ENCODE data around the gene USP38.

The USP38 gene

DNA sequence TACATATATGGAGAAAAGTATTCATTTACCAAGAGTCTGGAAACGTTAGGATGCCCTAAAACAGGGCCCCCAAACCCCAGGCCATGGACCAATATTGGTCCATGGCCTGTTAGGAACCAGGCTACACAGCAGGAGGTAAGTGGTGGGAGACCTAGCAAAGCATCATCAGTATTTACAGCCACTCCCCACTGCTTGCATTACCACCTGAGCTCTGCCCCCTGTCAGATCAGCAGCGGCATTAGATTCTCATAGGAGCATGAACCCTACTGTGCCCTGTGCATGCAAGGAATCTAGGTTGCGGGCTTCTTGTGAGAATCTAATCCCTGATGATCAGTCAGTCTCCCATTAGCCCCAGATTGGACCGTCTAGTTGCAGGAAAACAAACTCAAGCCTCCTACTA, 62.3 kb downstream of the USP38 start:
- H3K27ac ChIP-seq (ENCODE audit: low read depth, low read length), result no peak overlapping the region
- no peaks in the 10 kb centered on the region for H3K27me3 ChIP-seq (ENCODE audit: insufficient read depth, low read length)
- H3K36me3 ChIP-seq (ENCODE audit: insufficient read depth, low read length), result no peaks in the 10 kb centered on the region
- H3K9me3 ChIP-seq (ENCODE audit: insufficient read depth, low read depth, low read length), result peaks cover 4% of the 10 kb centered on the region; the same call in 1 of the 2 replicates
- H3K4me3 ChIP-seq (ENCODE audit: low read length), result no peak overlapping the region
- peaks cover 14% of the 10 kb centered on the region; the same call in 1 of the 2 replicates for H3K4me1 ChIP-seq (ENCODE audit: insufficient read depth, low read length)
- no peak overlapping the region for H3K9ac ChIP-seq (ENCODE audit: low read depth, low read length)
- WGBS, result 90% methylated on average over 4 of the region's 4 CpGs

DNA sequence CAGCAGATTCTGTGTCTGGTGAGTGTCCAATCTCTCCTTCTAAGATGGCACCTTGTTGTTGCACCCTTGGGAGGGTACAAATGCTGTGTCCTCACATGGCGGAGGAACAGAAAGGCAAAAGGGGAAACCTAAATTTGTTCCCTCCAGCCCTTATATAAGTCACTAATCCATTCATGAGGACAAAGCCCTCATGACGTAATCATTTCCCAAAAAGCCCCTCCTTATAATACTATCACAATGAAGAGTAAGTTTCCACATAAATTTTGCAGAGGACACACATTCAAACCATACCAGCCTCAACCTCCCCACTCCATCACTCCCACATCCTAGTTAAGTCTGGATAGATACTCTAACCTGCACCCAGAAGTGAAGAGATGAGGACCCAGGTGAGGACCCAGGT, 63.1 kb downstream of the USP38 start:
- 96% methylated on average over 2 of the region's 2 CpGs for WGBS
- Histone ChIP-seq H3K4me1 (ENCODE audit: insufficient read depth, low read length) (peaks cover 14% of the 10 kb centered on the region; the same call in 1 of the 2 replicates), H3K27me3 (ENCODE audit: insufficient read depth, low read length) (no peaks in the 10 kb centered on the region), H3K27ac (ENCODE audit: low read depth, low read length) (no peak overlapping the region), H3K9me3 (ENCODE audit: insufficient read depth, low read depth, low read length) (no peaks in the 10 kb centered on the region), H3K9ac (ENCODE audit: low read depth, low read length) (no peak overlapping the region), H3K36me3 (ENCODE audit: insufficient read depth, low read length) (no peaks in the 10 kb centered on the region), H3K4me3 (ENCODE audit: low read length) (no peak overlapping the region)

DNA sequence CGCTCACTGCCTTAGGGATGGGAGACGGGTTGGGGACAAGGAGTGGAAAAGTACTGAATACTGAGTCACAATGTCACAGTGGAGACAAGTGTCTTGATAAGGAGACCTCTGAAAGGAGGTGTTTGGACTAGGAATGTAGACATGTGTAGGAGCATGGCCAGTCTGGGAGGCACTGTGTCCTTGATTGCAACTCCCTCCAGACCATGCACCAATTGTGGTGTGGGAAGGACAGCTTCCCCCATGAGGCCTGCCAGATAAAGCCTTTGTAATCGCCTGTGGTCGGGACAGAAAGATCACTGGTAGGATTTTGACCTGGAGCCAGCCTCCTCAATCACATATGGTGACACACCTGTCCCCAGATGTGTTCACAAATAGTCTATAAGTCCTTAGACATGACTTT, 64.1 kb downstream of the USP38 start:
- peaks cover 14% of the 10 kb centered on the region; the same call in 1 of the 2 replicates for H3K4me1 ChIP-seq (ENCODE audit: insufficient read depth, low read length)
- H3K9me3 ChIP-seq (ENCODE audit: insufficient read depth, low read depth, low read length), result no peaks in the 10 kb centered on the region
- no peaks in the 10 kb centered on the region for H3K36me3 ChIP-seq (ENCODE audit: insufficient read depth, low read length)
- 94% methylated on average over 4 of the region's 4 CpGs for whole genome bisulfite sequencing
- no peaks in the 10 kb centered on the region for H3K27me3 ChIP-seq (ENCODE audit: insufficient read depth, low read length)
- no peak overlapping the region for H3K4me3 ChIP-seq (ENCODE audit: low read length)
- H3K9ac ChIP-seq (ENCODE audit: low read depth, low read length), result no peak overlapping the region
- H3K27ac ChIP-seq (ENCODE audit: low read depth, low read length), result no peak overlapping the region

DNA sequence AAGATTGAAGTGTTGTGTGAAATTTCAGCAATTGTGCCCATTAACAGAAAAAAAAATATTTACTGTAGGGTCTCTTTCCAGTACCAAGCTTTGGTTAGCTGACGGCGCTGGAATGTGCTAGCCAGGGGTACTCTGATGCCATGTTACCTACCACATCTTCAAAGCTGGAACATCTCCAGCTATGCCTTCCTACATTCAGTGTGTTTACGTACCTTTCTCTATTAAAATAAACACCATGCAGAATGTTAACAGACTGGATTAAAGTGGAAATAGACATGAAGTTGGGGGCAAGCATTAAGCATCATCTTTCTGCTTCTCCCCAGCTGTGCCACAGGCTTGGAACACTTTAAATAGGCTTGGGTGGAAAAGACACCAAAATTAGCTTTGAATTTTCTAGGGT, 65.9 kb downstream of the USP38 start:
- Histone ChIP-seq H3K9me3 (ENCODE audit: insufficient read depth, low read depth, low read length) (no peaks in the 10 kb centered on the region), H3K4me3 (ENCODE audit: low read length) (no peak overlapping the region), H3K4me1 (ENCODE audit: insufficient read depth, low read length) (peaks cover 9% of the 10 kb centered on the region; the same call in 1 of the 2 replicates), H3K36me3 (ENCODE audit: insufficient read depth, low read length) (no peaks in the 10 kb centered on the region), H3K27ac (ENCODE audit: low read depth, low read length) (no peak overlapping the region), H3K27me3 (ENCODE audit: insufficient read depth, low read length) (no peaks in the 10 kb centered on the region), H3K9ac (ENCODE audit: low read depth, low read length) (no peak overlapping the region)
- WGBS, result 95% methylated on average over 3 of the region's 3 CpGs

DNA sequence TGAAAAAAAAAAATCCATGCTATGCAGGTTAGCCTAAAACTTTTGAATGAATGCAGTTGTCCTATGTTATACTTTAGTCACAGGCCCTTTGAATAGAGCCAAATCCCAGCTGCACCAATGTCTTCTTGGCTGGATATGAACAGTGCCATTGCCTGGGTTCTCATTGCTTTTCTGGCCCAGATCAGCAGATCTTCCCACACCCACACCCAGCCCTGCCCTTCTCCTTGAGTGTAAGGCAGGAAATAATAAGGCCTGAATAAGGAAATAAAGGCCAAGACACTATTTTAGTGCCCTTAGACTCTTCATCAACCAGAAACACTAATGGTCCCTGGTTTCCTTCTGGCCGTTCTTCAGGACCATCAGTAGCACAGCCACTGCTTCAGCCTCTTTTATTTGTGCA, 66.6 kb downstream of the USP38 start:
- peaks cover 9% of the 10 kb centered on the region; the same call in 1 of the 2 replicates for H3K4me1 ChIP-seq (ENCODE audit: insufficient read depth, low read length)
- H3K9me3 ChIP-seq (ENCODE audit: insufficient read depth, low read depth, low read length), result no peaks in the 10 kb centered on the region
- 95% methylated on average over 1 of the region's 1 CpG for WGBS
- H3K9ac ChIP-seq (ENCODE audit: low read depth, low read length), result no peak overlapping the region
- no peaks in the 10 kb centered on the region for H3K27me3 ChIP-seq (ENCODE audit: insufficient read depth, low read length)
- H3K36me3 ChIP-seq (ENCODE audit: insufficient read depth, low read length), result no peaks in the 10 kb centered on the region
- no peak overlapping the region for H3K27ac ChIP-seq (ENCODE audit: low read depth, low read length)
- H3K4me3 ChIP-seq (ENCODE audit: low read length), result no peak overlapping the region

DNA sequence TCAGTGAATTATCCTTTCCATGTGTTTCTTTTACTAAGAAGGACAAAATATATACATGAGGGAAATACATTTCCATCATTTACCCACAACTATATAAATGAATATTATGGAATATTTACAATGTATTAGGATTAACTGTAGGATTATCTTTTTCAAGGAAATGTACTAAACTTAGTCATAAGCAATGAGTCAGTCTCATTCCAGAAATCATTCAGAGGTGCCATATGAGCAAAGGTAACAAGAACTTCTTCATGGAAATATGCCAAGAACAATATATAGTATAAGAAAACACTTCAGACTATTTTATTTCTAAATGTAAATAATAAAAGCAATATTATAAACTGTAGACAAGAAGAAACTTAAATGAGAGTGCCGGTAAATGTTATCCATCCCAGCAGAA, 67.1 kb downstream of the USP38 start:
- Histone ChIP-seq H3K9me3 (ENCODE audit: insufficient read depth, low read depth, low read length) (no peaks in the 10 kb centered on the region), H3K36me3 (ENCODE audit: insufficient read depth, low read length) (no peaks in the 10 kb centered on the region), H3K27ac (ENCODE audit: low read depth, low read length) (no peak overlapping the region), H3K9ac (ENCODE audit: low read depth, low read length) (no peak overlapping the region), H3K27me3 (ENCODE audit: insufficient read depth, low read length) (no peaks in the 10 kb centered on the region), H3K4me1 (ENCODE audit: insufficient read depth, low read length) (peaks cover 9% of the 10 kb centered on the region; the same call in 1 of the 2 replicates), H3K4me3 (ENCODE audit: low read length) (no peak overlapping the region)
- no CpG with 5 or more reads among the region's 1 CpG for WGBS

DNA sequence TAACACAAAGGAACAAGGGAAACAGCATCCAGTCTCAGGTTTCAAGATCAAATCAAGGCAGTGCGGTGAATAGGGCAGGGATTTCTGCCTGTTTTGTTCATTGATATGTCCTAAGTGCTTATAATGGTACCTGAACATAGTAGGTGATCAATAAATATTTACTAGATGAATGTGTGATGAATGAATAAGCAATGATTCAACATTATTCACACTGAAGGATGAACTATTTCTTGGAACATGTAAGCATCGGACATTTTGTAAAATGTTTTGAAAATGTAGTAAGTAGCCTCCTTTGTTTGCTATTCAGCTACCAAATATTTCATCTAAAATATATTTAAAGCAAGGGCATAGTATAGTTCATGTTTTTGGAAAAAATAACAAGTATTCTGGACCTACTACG, 67.8 kb downstream of the USP38 start:
- 96% methylated on average over 2 of the region's 3 CpGs for WGBS
- no peak overlapping the region for H3K9ac ChIP-seq (ENCODE audit: low read depth, low read length)

DNA sequence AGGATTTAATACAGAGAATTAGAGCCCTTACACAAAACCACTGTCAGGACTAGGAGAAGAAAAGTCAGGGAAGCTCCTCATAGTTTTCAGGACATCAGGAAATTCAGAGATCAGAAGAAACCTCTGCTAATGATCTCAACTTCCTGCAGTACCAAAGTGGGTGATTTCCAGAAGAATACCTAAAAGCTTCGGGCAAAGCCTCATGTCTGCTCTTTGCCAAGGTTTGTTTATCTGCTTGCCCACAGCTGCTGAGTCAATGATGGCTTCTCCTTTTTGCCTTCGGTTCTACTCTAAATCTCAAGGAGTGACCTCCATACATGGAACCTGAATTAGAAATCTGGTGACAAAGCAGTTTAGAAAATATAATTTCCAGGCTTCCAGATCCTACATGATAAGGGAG, 68.4 kb downstream of the USP38 start:
- WGBS, result 94% methylated on average over 2 of the region's 2 CpGs

More for the DNA sequence above, 67.8 kb downstream of the USP38 start:
- Histone ChIP-seq H3K36me3 (ENCODE audit: insufficient read depth, low read length) (no peaks in the 10 kb centered on the region), H3K27me3 (ENCODE audit: insufficient read depth, low read length) (no peaks in the 10 kb centered on the region), H3K4me3 (ENCODE audit: low read length) (no peak overlapping the region), H3K9me3 (ENCODE audit: insufficient read depth, low read depth, low read length) (no peaks in the 10 kb centered on the region), H3K27ac (ENCODE audit: low read depth, low read length) (no peak overlapping the region), H3K4me1 (ENCODE audit: insufficient read depth, low read length) (peaks cover 9% of the 10 kb centered on the region; the same call in 1 of the 2 replicates)

DNA sequence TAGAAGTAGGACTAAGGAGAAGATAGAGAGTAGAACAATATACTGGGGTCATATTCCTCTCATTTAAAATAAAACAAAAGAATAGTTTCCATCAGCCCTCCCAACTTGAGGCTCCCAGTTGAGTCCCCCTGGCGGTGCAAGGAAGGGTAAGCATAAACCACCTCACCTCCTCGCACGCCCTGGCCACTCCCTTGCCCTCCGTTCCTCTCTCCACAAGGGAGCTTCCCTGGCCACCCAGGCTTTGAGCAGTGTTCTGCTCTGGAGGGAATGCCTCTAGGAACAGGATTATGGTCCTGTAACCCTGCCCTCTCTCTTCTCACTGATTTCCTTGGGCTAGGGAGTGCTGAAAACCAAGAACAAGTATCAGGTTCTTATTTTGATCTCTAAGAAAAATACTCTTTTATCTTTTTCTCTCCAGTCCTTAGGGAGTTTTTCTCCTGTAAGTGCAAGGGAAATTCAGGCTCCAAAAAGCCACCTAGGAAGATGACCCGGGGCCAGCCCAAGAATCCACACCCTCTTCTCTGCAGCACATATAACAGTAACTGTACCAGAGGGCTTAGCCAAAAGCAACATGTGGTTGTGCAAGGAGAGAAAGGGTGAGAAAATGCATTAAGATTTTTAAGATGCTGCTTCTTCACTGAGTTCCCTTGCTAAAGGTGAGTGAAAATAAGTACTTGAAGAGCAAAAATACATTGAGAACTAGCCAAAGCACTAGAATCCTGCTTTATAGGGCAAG, 69.9 kb downstream of the USP38 start:
- no peaks in the 10 kb centered on the region for H3K36me3 ChIP-seq (ENCODE audit: insufficient read depth, low read length)
- no peak overlapping the region for H3K27ac ChIP-seq (ENCODE audit: low read depth, low read length)
- H3K9me3 ChIP-seq (ENCODE audit: insufficient read depth, low read depth, low read length), result no peaks in the 10 kb centered on the region
- no peak overlapping the region for H3K9ac ChIP-seq (ENCODE audit: low read depth, low read length)
- no peaks in the 10 kb centered on the region for H3K27me3 ChIP-seq (ENCODE audit: insufficient read depth, low read length)
- 87% methylated on average over 5 of the region's 5 CpGs for WGBS
- H3K4me3 ChIP-seq (ENCODE audit: low read length), result no peak overlapping the region
- peaks cover 9% of the 10 kb centered on the region; the same call in 1 of the 2 replicates for H3K4me1 ChIP-seq (ENCODE audit: insufficient read depth, low read length)

More for the DNA sequence above, 68.4 kb downstream of the USP38 start:
- H3K36me3 ChIP-seq (ENCODE audit: insufficient read depth, low read length), result no peaks in the 10 kb centered on the region
- H3K27ac ChIP-seq (ENCODE audit: low read depth, low read length), result no peak overlapping the region
- H3K27me3 ChIP-seq (ENCODE audit: insufficient read depth, low read length), result no peaks in the 10 kb centered on the region
- H3K9me3 ChIP-seq (ENCODE audit: insufficient read depth, low read depth, low read length), result no peaks in the 10 kb centered on the region
- H3K9ac ChIP-seq (ENCODE audit: low read depth, low read length), result no peak overlapping the region
- H3K4me3 ChIP-seq (ENCODE audit: low read length), result no peak overlapping the region
- H3K4me1 ChIP-seq (ENCODE audit: insufficient read depth, low read length), result peaks cover 9% of the 10 kb centered on the region; the same call in 1 of the 2 replicates

DNA sequence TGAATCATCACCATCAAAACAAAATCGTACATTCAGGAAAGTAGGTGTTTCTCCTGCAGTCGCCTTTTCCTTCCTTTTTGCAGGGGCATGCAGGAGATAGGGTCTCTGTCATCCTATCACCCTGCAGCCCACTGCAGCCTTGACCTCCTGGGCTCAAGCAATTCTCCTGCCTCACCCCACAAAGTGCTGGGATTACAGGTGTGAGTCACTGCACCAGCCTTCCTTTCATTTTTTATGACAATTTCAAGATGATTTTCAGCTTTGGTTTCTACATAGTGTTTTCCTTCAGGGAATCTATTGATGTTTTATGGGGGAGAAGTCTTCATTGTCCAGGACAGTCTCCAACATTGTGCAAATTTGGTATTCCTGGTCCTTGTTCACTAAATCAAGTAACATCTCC, 71.7 kb downstream of the USP38 start:
- WGBS, result 91% methylated on average over 2 of the region's 2 CpGs
- H3K4me3 ChIP-seq (ENCODE audit: low read length), result no peak overlapping the region
- no peaks in the 10 kb centered on the region for H3K36me3 ChIP-seq (ENCODE audit: insufficient read depth, low read length)
- no peaks in the 10 kb centered on the region for H3K27me3 ChIP-seq (ENCODE audit: insufficient read depth, low read length)
- no peaks in the 10 kb centered on the region for H3K9me3 ChIP-seq (ENCODE audit: insufficient read depth, low read depth, low read length)
- peaks cover under 1% of the 10 kb centered on the region; the same call in 1 of the 2 replicates for H3K4me1 ChIP-seq (ENCODE audit: insufficient read depth, low read length)
- H3K9ac ChIP-seq (ENCODE audit: low read depth, low read length), result no peak overlapping the region
- H3K27ac ChIP-seq (ENCODE audit: low read depth, low read length), result no peak overlapping the region

DNA sequence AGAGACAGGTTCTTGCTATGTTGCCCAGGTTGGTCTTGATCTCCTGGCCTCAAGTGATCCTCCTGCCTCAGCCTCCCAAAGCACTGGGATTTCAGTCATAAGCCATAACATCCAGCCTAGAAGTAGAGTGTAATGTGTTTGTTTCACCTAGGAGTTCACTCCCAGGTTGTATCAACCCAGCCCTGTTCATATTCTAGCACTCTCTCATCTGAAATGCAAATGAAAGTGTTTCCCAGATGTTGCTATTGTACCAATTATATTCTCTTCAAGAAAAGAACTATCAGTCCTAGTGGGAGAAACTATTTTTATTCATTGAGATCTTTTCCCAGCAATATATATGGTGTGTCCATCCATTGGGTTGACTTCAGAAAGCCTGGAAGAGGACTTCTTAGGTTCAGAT, 72.6 kb downstream of the USP38 start:
- Histone ChIP-seq H3K9me3 (ENCODE audit: insufficient read depth, low read depth, low read length) (no peaks in the 10 kb centered on the region), H3K9ac (ENCODE audit: low read depth, low read length) (no peak overlapping the region), H3K4me1 (ENCODE audit: insufficient read depth, low read length) (no peaks in the 10 kb centered on the region), H3K4me3 (ENCODE audit: low read length) (no peak overlapping the region), H3K36me3 (ENCODE audit: insufficient read depth, low read length) (no peaks in the 10 kb centered on the region), H3K27ac (ENCODE audit: low read depth, low read length) (no peak overlapping the region), H3K27me3 (ENCODE audit: insufficient read depth, low read length) (no peaks in the 10 kb centered on the region)

Measured in HUES64 (cell line).